NCI-H446 (cell line): ENCODE results near the gene PCNX3.
"Not testable (repeated sequence)": the region's sequence is repeated elsewhere in the genome, so short reads cannot be mapped to it uniquely, and the experiment has no call there.

Experiments used
- DNase-seq, 2 experiments: peaks; one replicate each; lab custom pipeline; 2025; lab: John Stamatoyannopoulos, UW

PCNX3 gene

GRCh38 chr11:65654375-65655349, 39.1 kb downstream of the PCNX3 start:
- no peak for DNase-seq

GRCh38 chr11:65655570-65656332, 40.2 kb downstream of the PCNX3 start:
- DNase-seq = no peak

- no peak for DNase-seq
Observed at GRCh38 chr11:65657426-65657825, 41.9 kb downstream of the PCNX3 start.

GRCh38 chr11:65658174-65659021, 42.8 kb downstream of the PCNX3 start:
- DNase-seq = no peak

GRCh38 chr11:65660038-65660437, 44.5 kb downstream of the PCNX3 start:
- no peak for DNase-seq

GRCh38 chr11:65660908-65661307, 45.3 kb downstream of the PCNX3 start:
- DNase-seq = not testable (repeated sequence)

- no peak for DNase-seq
Observed at GRCh38 chr11:65661599-65662246, 46.1 kb downstream of the PCNX3 start.

GRCh38 chr11:65662247-65662798, 46.7 kb downstream of the PCNX3 start:
- DNase-seq = no peak

GRCh38 chr11:65662799-65663638, 47.4 kb downstream of the PCNX3 start, which contains the start of gene RELA:
Gene RELA (minus strand): TSS chr11:65662916. CDS start chr11:65662832, 84 bp downstream.
- DNase-seq = peak; percentile 95 to 97

- DNase-seq = peak in 1 of 2 experiments; percentile 48
Observed at GRCh38 chr11:65663639-65664200, 48.1 kb downstream of the PCNX3 start.

- DNase-seq = no peak
Observed at GRCh38 chr11:65672180-65672860, 56.7 kb downstream of the PCNX3 start.

- no peak for DNase-seq
Observed at GRCh38 chr11:65672982-65673381, 57.4 kb downstream of the PCNX3 start.

- DNase-seq = no peak
Observed at GRCh38 chr11:65680192-65680743, 64.7 kb downstream of the PCNX3 start.

- DNase-seq = not testable (repeated sequence)
Observed at GRCh38 chr11:65683480-65683879, 67.9 kb downstream of the PCNX3 start.

- no peak for DNase-seq
Observed at GRCh38 chr11:65685981-65686380, 70.4 kb downstream of the PCNX3 start.
